H1 (cell line): ENCODE measurements around the gene CAPS2.

Source experiments
- CBX8 ChIP-seq: fragments of 300-800, 300-1000 bp; sonication (generic); IDR thresholded peaks from 2 replicates; pipeline ENCODE4 v1.7.1; 2016; ENCODE audit warnings: low read depth, low read length, borderline replicate concordance
- EZH2 ChIP-seq: fragments of 200-600 bp; sonication (generic); IDR thresholded peaks from 2 replicates; pipeline ENCODE4 v1.7.1; 2012; ENCODE audit warnings: low read depth, mild to moderate bottlenecking, moderate library complexity, low read length, inconsistent platforms; ENCODE audit not compliant: severe bottlenecking
- POLR2A ChIP-seq, 2 experiments: IDR thresholded peaks; 1 replicate in 1 of 2; 2 replicates in 1 of 2; pipeline ENCODE4 v1.6.1; 2011; ENCODE audit warnings: low read depth in 2 of 2, low read length in 2 of 2, mild to moderate bottlenecking in 2 of 2; ENCODE audit errors: control extremely low read depth in 1 of 2
- TF ChIP-seq, protein P1 (sequence below), 3 experiments: IDR thresholded peaks; 1 replicate in 2 of 3; 2 replicates in 1 of 3; pipeline versions ENCODE4 v1.5.1 to v1.6.1; 2011; ENCODE audit warnings: low read length in 3 of 3, mild to moderate bottlenecking in 3 of 3, inconsistent platforms in 2 of 3, low read depth in 1 of 3, moderate library complexity in 1 of 3; ENCODE audit not compliant: insufficient read depth in 1 of 3; ENCODE audit errors: control extremely low read depth in 1 of 3
- TF ChIP-seq, protein P2 (sequence below): IDR thresholded peaks from 2 replicates; pipeline ENCODE4 v1.6.1; 2011; ENCODE audit warnings: low read depth, mild to moderate bottlenecking, low read length; ENCODE audit not compliant: insufficient read depth

GRCh38 chr12:75302781-75303180, 27.3 kb downstream of the CAPS2 start:
- TF ChIP-seq, protein P1, sequence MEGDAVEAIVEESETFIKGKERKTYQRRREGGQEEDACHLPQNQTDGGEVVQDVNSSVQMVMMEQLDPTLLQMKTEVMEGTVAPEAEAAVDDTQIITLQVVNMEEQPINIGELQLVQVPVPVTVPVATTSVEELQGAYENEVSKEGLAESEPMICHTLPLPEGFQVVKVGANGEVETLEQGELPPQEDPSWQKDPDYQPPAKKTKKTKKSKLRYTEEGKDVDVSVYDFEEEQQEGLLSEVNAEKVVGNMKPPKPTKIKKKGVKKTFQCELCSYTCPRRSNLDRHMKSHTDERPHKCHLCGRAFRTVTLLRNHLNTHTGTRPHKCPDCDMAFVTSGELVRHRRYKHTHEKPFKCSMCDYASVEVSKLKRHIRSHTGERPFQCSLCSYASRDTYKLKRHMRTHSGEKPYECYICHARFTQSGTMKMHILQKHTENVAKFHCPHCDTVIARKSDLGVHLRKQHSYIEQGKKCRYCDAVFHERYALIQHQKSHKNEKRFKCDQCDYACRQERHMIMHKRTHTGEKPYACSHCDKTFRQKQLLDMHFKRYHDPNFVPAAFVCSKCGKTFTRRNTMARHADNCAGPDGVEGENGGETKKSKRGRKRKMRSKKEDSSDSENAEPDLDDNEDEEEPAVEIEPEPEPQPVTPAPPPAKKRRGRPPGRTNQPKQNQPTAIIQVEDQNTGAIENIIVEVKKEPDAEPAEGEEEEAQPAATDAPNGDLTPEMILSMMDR (IDR thresholded peaks at IDR 0.05; ENCODE audit: control extremely low read depth in 1 of 3, insufficient read depth in 1 of 3, low read depth in 1 of 3, low read length in 3 of 3), result no peak
- TF ChIP-seq POLR2A (IDR thresholded peaks at IDR 0.05; ENCODE audit: control extremely low read depth in 1 of 2, low read depth in 2 of 2, low read length in 2 of 2) (no peak), CBX8 (no peak), EZH2 (no peak)
- TF ChIP-seq, protein P2, sequence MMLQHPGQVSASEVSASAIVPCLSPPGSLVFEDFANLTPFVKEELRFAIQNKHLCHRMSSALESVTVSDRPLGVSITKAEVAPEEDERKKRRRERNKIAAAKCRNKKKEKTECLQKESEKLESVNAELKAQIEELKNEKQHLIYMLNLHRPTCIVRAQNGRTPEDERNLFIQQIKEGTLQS, result no peak
